COR-L47 (cell line): ENCODE results near the gene MICOS13.

Source experiments
- DNase-seq: peaks from one replicate; lab custom pipeline; 2025; lab: John Stamatoyannopoulos, UW

Gene MICOS13

GRCh38 chr19:5628461-5628860, 51.9 kb downstream of the MICOS13 start:
- no peak for DNase-seq
